Mesenchymal stem cell (in vitro differentiated cells and primary cell): ENCODE data around the gene DLX4.

Source experiments
- DNase-seq: peaks from one replicate; pipeline ENCODE4 v3.0.0-alpha.2; 2013
- H2AFZ ChIP-seq: one replicate; pipeline ENCODE4 v1.6.1; 2013; ENCODE audit warnings: low read depth, mild to moderate bottlenecking, control low read depth, inconsistent platforms, low read length, moderate library complexity
- H2AK5ac ChIP-seq: 2 replicates; pipeline ENCODE4 v1.6.1; 2013; ENCODE audit warnings: low read length, moderate library complexity, mild to moderate bottlenecking, inconsistent platforms; ENCODE audit not compliant: severe bottlenecking
- H2BK120ac ChIP-seq: one replicate; pipeline ENCODE4 v1.6.1; 2013; ENCODE audit warnings: low read depth, mild to moderate bottlenecking, inconsistent platforms, low read length, moderate library complexity
- H2BK12ac ChIP-seq, 2 experiments: one replicate each; pipeline ENCODE4 v1.6.1; 2013; ENCODE audit warnings: inconsistent platforms in 2 of 2, low read length in 2 of 2, mild to moderate bottlenecking in 2 of 2, moderate library complexity in 2 of 2, control low read depth in 1 of 2
- H2BK15ac ChIP-seq: one replicate; pipeline ENCODE4 v1.6.1; 2013; ENCODE audit warnings: mild to moderate bottlenecking, low read depth, inconsistent platforms; ENCODE audit not compliant: poor library complexity, severe bottlenecking
- H2BK5ac ChIP-seq: 2 replicates; pipeline ENCODE4 v1.6.1; 2013; ENCODE audit warnings: low read depth, mild to moderate bottlenecking, low read length, control low read depth, inconsistent platforms; ENCODE audit not compliant: poor library complexity, severe bottlenecking
- H3K14ac ChIP-seq, 2 experiments: one replicate each; pipeline ENCODE4 v1.6.1; 2013; ENCODE audit warnings: inconsistent platforms in 2 of 2, low read length in 2 of 2, control low read depth in 1 of 2, mild to moderate bottlenecking in 1 of 2, moderate library complexity in 1 of 2
- H3K18ac ChIP-seq, 2 experiments: one replicate each; pipeline ENCODE4 v1.6.1; 2013; ENCODE audit warnings: inconsistent platforms in 2 of 2, low read length in 2 of 2, control low read depth in 1 of 2, low read depth in 1 of 2, mild to moderate bottlenecking in 1 of 2
- H3K23ac ChIP-seq, 2 experiments: one replicate each; pipeline ENCODE4 v1.6.1; 2013; ENCODE audit warnings: inconsistent platforms in 2 of 2, low read length in 2 of 2, mild to moderate bottlenecking in 2 of 2, moderate library complexity in 2 of 2, control low read depth in 1 of 2
- H3K27ac ChIP-seq: 2 replicates; pipeline ENCODE4 v1.5.1; 2013; ENCODE audit warnings: mild to moderate bottlenecking, moderate library complexity, low read length, control low read depth, inconsistent platforms; ENCODE audit not compliant: poor library complexity, severe bottlenecking
- H3K27me3 ChIP-seq, 2 experiments: 2 replicates each; pipeline versions ENCODE4 v1.6.1 to v1.7.0; 2013; ENCODE audit warnings: low read length in 2 of 2, mild to moderate bottlenecking in 2 of 2, moderate library complexity in 2 of 2, control low read depth in 1 of 2, inconsistent platforms in 1 of 2; ENCODE audit not compliant: control insufficient read depth in 1 of 2, insufficient read depth in 1 of 2
- H3K36me3 ChIP-seq, 2 experiments: 2 replicates each; pipeline versions ENCODE4 v1.6.1 to v1.7.0; 2013; ENCODE audit warnings: low read length in 2 of 2, control low read depth in 1 of 2, inconsistent platforms in 1 of 2, low read depth in 1 of 2, mild to moderate bottlenecking in 1 of 2; ENCODE audit not compliant: insufficient read depth in 2 of 2, control insufficient read depth in 1 of 2
- H3K4ac ChIP-seq, 2 experiments: one replicate each; pipeline ENCODE4 v1.6.1; 2013; ENCODE audit warnings: inconsistent platforms in 2 of 2, low read length in 2 of 2, mild to moderate bottlenecking in 2 of 2, moderate library complexity in 2 of 2, control low read depth in 1 of 2, low read depth in 1 of 2
- H3K4me1 ChIP-seq: 2 replicates; pipeline ENCODE4 v1.6.1; 2013; ENCODE audit warnings: low read depth, low read length, control low read depth; ENCODE audit not compliant: control insufficient read depth, insufficient read depth
- H3K4me2 ChIP-seq: 2 replicates; pipeline ENCODE4 v1.6.1; 2013; ENCODE audit warnings: low read length, mild to moderate bottlenecking, inconsistent platforms; ENCODE audit not compliant: poor library complexity, severe bottlenecking
- H3K4me3 ChIP-seq, 2 experiments: 2 replicates each; pipeline versions ENCODE4 v1.5.1 to v1.7.0; 2013; ENCODE audit warnings: low read length in 2 of 2, mild to moderate bottlenecking in 2 of 2, control low read depth in 1 of 2, low read depth in 1 of 2; ENCODE audit not compliant: insufficient read depth in 1 of 2
- H3K79me1 ChIP-seq: replicated peaks from 2 replicates; pipeline ENCODE4 v1.6.1; 2013; ENCODE audit warnings: mild to moderate bottlenecking, control low read depth, low read length, inconsistent platforms; ENCODE audit not compliant: poor library complexity, severe bottlenecking
- H3K9ac ChIP-seq: 2 replicates; pipeline ENCODE4 v1.7.0; 2013; ENCODE audit warnings: mild to moderate bottlenecking, low read length, moderate library complexity
- H3K9me3 ChIP-seq: 2 replicates; pipeline ENCODE4 v1.7.0; 2013; ENCODE audit warnings: mild to moderate bottlenecking, low read length; ENCODE audit not compliant: control insufficient read depth
- H4K8ac ChIP-seq: one replicate; pipeline ENCODE4 v1.6.1; 2013; ENCODE audit warnings: inconsistent platforms, mild to moderate bottlenecking, low read length, moderate library complexity
- H4K91ac ChIP-seq: one replicate; pipeline ENCODE4 v1.6.1; 2013; ENCODE audit warnings: mild to moderate bottlenecking, low read length, inconsistent platforms
- WGBS: methylation state at CpG from one replicate; pipeline ENCODE4 v1.1.7; 2013; ENCODE audit warnings: mixed read lengths; 5-methylcytosine and 5-hydroxymethylcytosine counted together

Gene DLX4

GRCh38 chr17:50020841-50021599 is 52.0 kb downstream of the DLX4 start:
- Histone ChIP-seq H3K4ac (no peak overlapping the region), H3K27ac (no peak overlapping the region), H2BK12ac (no peak overlapping the region), H3K9me3 (no peaks in the 10 kb centered on the region), H2AFZ (no peak overlapping the region), H3K36me3 (no peaks in the 10 kb centered on the region), H3K4me1 (peaks cover 7% of the 10 kb centered on the region), H3K18ac (no peak overlapping the region), H3K14ac (no peak overlapping the region), H3K9ac (no peak overlapping the region), H3K23ac (no peak overlapping the region), H3K27me3 (peaks cover 0 to 11% of the 10 kb centered on the region in 2 experiments), H3K79me1 (peaks cover under 1% of the 10 kb centered on the region), H3K4me2 (no peak overlapping the region), H2AK5ac (peak overlapping the region; percentile 62), H4K91ac (no peak overlapping the region), H4K8ac (no peak overlapping the region), H2BK15ac (no peak overlapping the region), H3K4me3 (no peak overlapping the region), H2BK120ac (no peak overlapping the region), H2BK5ac (no peak overlapping the region)
- WGBS: 70% methylated on average over 13 of the region's 13 CpGs
- no peak for DNase-seq

GRCh38 chr17:50021681-50022370 is 52.8 kb downstream of the DLX4 start:
- Histone ChIP-seq H3K4me3 (no peak overlapping the region), H3K18ac (no peak overlapping the region), H3K4ac (no peak overlapping the region), H2AK5ac (peak overlapping the region; percentile 4), H4K8ac (no peak overlapping the region), H3K27me3 (peaks cover 0 to 5% of the 10 kb centered on the region in 2 experiments), H2BK15ac (peak overlapping the region; percentile 68), H3K9me3 (no peaks in the 10 kb centered on the region), H2BK5ac (no peak overlapping the region), H3K4me1 (peaks cover 13% of the 10 kb centered on the region), H3K79me1 (peaks cover 5% of the 10 kb centered on the region), H4K91ac (no peak overlapping the region), H3K27ac (no peak overlapping the region), H3K9ac (no peak overlapping the region), H3K4me2 (no peak overlapping the region), H2BK12ac (no peak overlapping the region), H3K23ac (no peak overlapping the region), H2AFZ (no peak overlapping the region), H3K14ac (no peak overlapping the region), H3K36me3 (no peaks in the 10 kb centered on the region), H2BK120ac (no peak overlapping the region)
- DNase-seq: no peak
- WGBS: 88% methylated on average over 6 of the region's 6 CpGs

GRCh38 chr17:50022463-50023130 is 53.6 kb downstream of the DLX4 start:
- 52% methylated on average over 4 of the region's 6 CpGs for WGBS
- peaks cover 0 to 5% of the 10 kb centered on the region in 2 experiments for H3K27me3 ChIP-seq
- H2AK5ac ChIP-seq: no peak overlapping the region
- H3K14ac ChIP-seq: no peak overlapping the region
- no peaks in the 10 kb centered on the region for H3K36me3 ChIP-seq
- no peak overlapping the region for H2AFZ ChIP-seq
- no peaks in the 10 kb centered on the region for H3K9me3 ChIP-seq
- H3K18ac ChIP-seq: peak overlapping the region; percentile 3 to 29
- H2BK12ac ChIP-seq: no peak overlapping the region
- no peak overlapping the region for H3K4me2 ChIP-seq
- peak overlapping the region; percentile 68 for H2BK15ac ChIP-seq
- peaks cover 20% of the 10 kb centered on the region for H3K4me1 ChIP-seq
- no peak overlapping the region for H2BK5ac ChIP-seq
- no peak overlapping the region for H4K91ac ChIP-seq
- no peak overlapping the region for H2BK120ac ChIP-seq
- peak; percentile 47 for DNase-seq
- H3K23ac ChIP-seq: no peak overlapping the region
- peaks cover 5% of the 10 kb centered on the region for H3K79me1 ChIP-seq
- H4K8ac ChIP-seq: no peak overlapping the region
- no peak overlapping the region for H3K9ac ChIP-seq
- peak overlapping the region; percentile 6 for H3K27ac ChIP-seq
- no peak overlapping the region for H3K4me3 ChIP-seq
- no peak overlapping the region for H3K4ac ChIP-seq

- Histone ChIP-seq H3K4ac (no peak overlapping the region), H3K27ac (no peak overlapping the region), H3K23ac (no peak overlapping the region), H2AFZ (no peak overlapping the region), H3K14ac (no peak overlapping the region), H3K4me3 (no peak overlapping the region), H4K8ac (no peak overlapping the region), H2BK15ac (no peak overlapping the region), H2BK12ac (no peak overlapping the region), H2BK120ac (no peak overlapping the region), H2AK5ac (no peak overlapping the region), H3K4me1 (peaks cover 29% of the 10 kb centered on the region), H3K79me1 (peaks cover 5% of the 10 kb centered on the region), H3K9ac (no peak overlapping the region), H2BK5ac (no peak overlapping the region), H4K91ac (no peak overlapping the region), H3K9me3 (no peaks in the 10 kb centered on the region), H3K4me2 (no peak overlapping the region), H3K36me3 (no peaks in the 10 kb centered on the region), H3K18ac (no peak overlapping the region), H3K27me3 (peaks cover 0 to 5% of the 10 kb centered on the region in 2 experiments)
- 56% methylated on average over 8 of the region's 8 CpGs for WGBS
- no peak for DNase-seq
These were observed 54.5 kb downstream of the DLX4 start for GRCh38 chr17:50023520-50023919.
